ENCODE measurements around the gene TEN1. TPM values are rescaled to one million over a fixed set of nuclear protein-coding genes. Genes with fewer than 3 reads are reported as not detected.
"Not testable (repeated sequence)": the region's sequence is repeated elsewhere in the genome, so short reads cannot be mapped to it uniquely, and the experiment has no call there.

The TEN1 gene
- total RNA-seq, 2 donors from 2014 or later = 11.1 to 12.7 TPM

- DNase-seq (ENCODE audit: low spot score); intact Hi-C loops (cut with DNase I): not testable (repeated sequence)
Observed at GRCh38 chr17:76044475-76045007, 65.5 kb downstream of the TEN1 start.

- no peak for DNase-seq (ENCODE audit: low spot score)
- intact Hi-C loops (cut with DNase I) = no loop called here
Observed at GRCh38 chr17:76046064-76046463, 67.0 kb downstream of the TEN1 start.

GRCh38 chr17:76048025-76048605 is 69.1 kb downstream of the TEN1 start:
- intact Hi-C loops (cut with DNase I) = no loop called here
- DNase-seq (ENCODE audit: low spot score) = no peak

- intact Hi-C loops (cut with DNase I) = no loop called here
- no peak for DNase-seq (ENCODE audit: low spot score)
Observed at GRCh38 chr17:76048711-76049110, 69.7 kb downstream of the TEN1 start.

- no peak for DNase-seq (ENCODE audit: low spot score)
- intact Hi-C loops (cut with DNase I) = no loop called here
Observed at GRCh38 chr17:76049239-76049638, 70.2 kb downstream of the TEN1 start.

- no peak for DNase-seq (ENCODE audit: low spot score)
- intact Hi-C loops (cut with DNase I) = no loop called here
Observed at GRCh38 chr17:76049836-76050537, 70.9 kb downstream of the TEN1 start.

Other genes with a start within 250 kb of the TEN1 start
- gene GALK1, start 214.0 kb upstream of the TEN1 start, total RNA-seq = 10 to 100 TPM; 21.0 to 27.6 TPM
- gene UNK, start 194.4 kb upstream of the TEN1 start, total RNA-seq = 10 to 100 TPM; 23.3 to 32.9 TPM
- 10 to 100 TPM in 1 of 2 donors, 1 to 10 TPM in 1; 7.3 to 15.1 TPM for gene UNC13D, start 134.8 kb upstream of the TEN1 start, total RNA-seq
- 100 to 1,000 TPM in 1 of 2 donors, 10 to 100 TPM in 1; 75.8 to 111 TPM for gene WBP2, start 123.9 kb upstream of the TEN1 start, total RNA-seq
- gene TRIM47, start 100.7 kb upstream of the TEN1 start, total RNA-seq = 10 to 100 TPM; 60.8 to 70.9 TPM
- gene TRIM65, start 82.3 kb upstream of the TEN1 start, total RNA-seq = 10 to 100 TPM; 12.8 to 15.7 TPM
- 10 to 100 TPM; 49.3 to 55.5 TPM for gene MRPL38, start 74.4 kb upstream of the TEN1 start, total RNA-seq
- gene FBF1, start 38.2 kb upstream of the TEN1 start, total RNA-seq = 1 to 10 TPM; 4.5 to 6.8 TPM
- 10 to 100 TPM; 45.2 to 46.2 TPM for gene ACOX1, start 74 bp upstream of the TEN1 start, total RNA-seq
- gene CDK3, start 21.6 kb downstream of the TEN1 start, total RNA-seq = 1 to 10 TPM; 2.9 to 4.9 TPM
- gene EVPL, start 48.1 kb downstream of the TEN1 start, total RNA-seq = 1 to 10 TPM in 1 of 2 donors, under 1 TPM in 1; 0.33 to 1.3 TPM
- gene SRP68, start 93.3 kb downstream of the TEN1 start, total RNA-seq = 10 to 100 TPM; 45.3 to 49.1 TPM
- gene GALR2, start 95.5 kb downstream of the TEN1 start, total RNA-seq = not detected
- gene ZACN, start 99.9 kb downstream of the TEN1 start, total RNA-seq = not detected
- 10 to 100 TPM; 94.5 to 98.2 TPM for gene EXOC7, start 124.5 kb downstream of the TEN1 start, total RNA-seq
- gene FOXJ1, start 162.0 kb downstream of the TEN1 start, total RNA-seq = not detected